Measurements from ENCODE around the gene GAL3ST1. TPM values are rescaled to one million over a fixed set of nuclear protein-coding genes. Genes with fewer than 3 reads are reported as not detected.
"Not testable (repeated sequence)": the region's sequence is repeated elsewhere in the genome, so short reads cannot be mapped to it uniquely, and the experiment has no call there.

Gene GAL3ST1
- total RNA-seq, 6 experiments from 2014 or later: not detected

- Mint-ChIP-seq H3K27me3 (ENCODE audit: insufficient read depth) (peaks cover 18% of the 10 kb centered on the region), H3K4me3 (no peak overlapping the region), H3K27ac (no peak overlapping the region), H3K4me1 (ENCODE audit: low read depth) (peaks cover 8% of the 10 kb centered on the region; the same call in 1 of the 2 replicates), H3K36me3 (ENCODE audit: low read depth) (no peaks in the 10 kb centered on the region), H3K9me3 (no peaks in the 10 kb centered on the region)
- no peak for DNase-seq
- no peak for TF ChIP-seq CTCF (IDR thresholded peaks at IDR 0.05)
Measured at GRCh38 chr22:30568137-30568805, 6.2 kb downstream of the GAL3ST1 start.

GRCh38 chr22:30567277-30567676, 7.2 kb downstream of the GAL3ST1 start:
- DNase-seq; H3K36me3 Mint-ChIP-seq (ENCODE audit: low read depth); H3K27ac Mint-ChIP-seq; H3K9me3 Mint-ChIP-seq; H3K4me3 Mint-ChIP-seq; H3K4me1 Mint-ChIP-seq (ENCODE audit: low read depth): not testable (repeated sequence)
- H3K27me3 Mint-ChIP-seq (ENCODE audit: insufficient read depth): peaks cover 21% of the 10 kb centered on the region

- no peak overlapping the region for H3K4me3 Mint-ChIP-seq
- H3K36me3 Mint-ChIP-seq (ENCODE audit: low read depth): no peaks in the 10 kb centered on the region
- peaks cover 24% of the 10 kb centered on the region for H3K27me3 Mint-ChIP-seq (ENCODE audit: insufficient read depth)
- no peak overlapping the region for H3K27ac Mint-ChIP-seq
- no peak for TF ChIP-seq CTCF (IDR thresholded peaks at IDR 0.05)
- DNase-seq: no peak
- H3K4me1 Mint-ChIP-seq (ENCODE audit: low read depth): peaks cover 8% of the 10 kb centered on the region; the same call in 1 of the 2 replicates
- H3K9me3 Mint-ChIP-seq: no peaks in the 10 kb centered on the region
Measured at GRCh38 chr22:30566125-30566524, 8.3 kb downstream of the GAL3ST1 start.

- DNase-seq: peak; percentile 56
- H3K9me3 Mint-ChIP-seq: no peaks in the 10 kb centered on the region
- no peak for TF ChIP-seq CTCF (IDR thresholded peaks at IDR 0.05)
Measured at GRCh38 chr22:30565341-30565740, 9.1 kb downstream of the GAL3ST1 start.

GRCh38 chr22:30564761-30565119, 9.7 kb downstream of the GAL3ST1 start:
- DNase-seq: no peak
- peaks cover 19% of the 10 kb centered on the region for H3K27me3 Mint-ChIP-seq (ENCODE audit: insufficient read depth)
- no peak overlapping the region for H3K4me3 Mint-ChIP-seq
- H3K4me1 Mint-ChIP-seq (ENCODE audit: low read depth): peaks cover 8% of the 10 kb centered on the region; the same call in 1 of the 2 replicates
- no peak overlapping the region for H3K27ac Mint-ChIP-seq
- no peak for TF ChIP-seq CTCF (IDR thresholded peaks at IDR 0.05)
- H3K9me3 Mint-ChIP-seq: no peaks in the 10 kb centered on the region
- H3K36me3 Mint-ChIP-seq (ENCODE audit: low read depth): no peaks in the 10 kb centered on the region

More at GRCh38 chr22:30565341-30565740, 9.1 kb downstream of the GAL3ST1 start:
- Mint-ChIP-seq H3K36me3 (ENCODE audit: low read depth) (no peaks in the 10 kb centered on the region), H3K4me3 (no peak overlapping the region), H3K27ac (no peak overlapping the region), H3K27me3 (ENCODE audit: insufficient read depth) (peaks cover 22% of the 10 kb centered on the region), H3K4me1 (ENCODE audit: low read depth) (peaks cover 8% of the 10 kb centered on the region; the same call in 1 of the 2 replicates)

- Mint-ChIP-seq H3K4me3 (no peak overlapping the region), H3K4me1 (ENCODE audit: low read depth) (peaks cover 8% of the 10 kb centered on the region; the same call in 1 of the 2 replicates), H3K9me3 (no peaks in the 10 kb centered on the region), H3K36me3 (ENCODE audit: low read depth) (no peaks in the 10 kb centered on the region), H3K27me3 (ENCODE audit: insufficient read depth) (peaks cover 16% of the 10 kb centered on the region), H3K27ac (no peak overlapping the region)
- TF ChIP-seq CTCF (IDR thresholded peaks at IDR 0.05): no peak
- no peak for DNase-seq
Measured at GRCh38 chr22:30564045-30564760, 10.3 kb downstream of the GAL3ST1 start.

Measured in HFFc6 (cell line).